Heart left ventricle (tissue), 16 donors: Measurements from ENCODE around the gene SLC27A2. TPM values are rescaled to one million over a fixed set of nuclear protein-coding genes. Genes with fewer than 3 reads are reported as not detected.

Source experiments
- ATAC-seq, 4 donors: fragments of 200-7000 bp; cut with Tn5 transposase; one replicate each; pipeline ENCODE4 v1.9.1; 2020 to 2022; ENCODE audit warnings: moderate library complexity in 4 of 4, mild to moderate bottlenecking in 3 of 4, moderate number of reproducible peaks in 1 of 4
- DNase-seq, 5 donors: peaks; one replicate each; pipeline ENCODE4 v3.0.0-alpha.2; 2020
- H3K27ac ChIP-seq, 12 donors: fragments of 200-600 bp; sonication (generic) in 4 of 12; one replicate each; pipeline versions ENCODE4 v1.5.0 to v1.8.0; 2016 to 2022; ENCODE audit warnings: mild to moderate bottlenecking in 2 of 12
- H3K27me3 ChIP-seq, 9 donors: fragments of 200-600 bp; sonication (generic) in 2 of 9; one replicate each; pipeline versions ENCODE4 v1.5.1 to v1.8.0; 2016 to 2022; ENCODE audit warnings: mild to moderate bottlenecking in 3 of 9
- H3K36me3 ChIP-seq, 9 donors: fragments of 200-600 bp; sonication (generic) in 2 of 9; one replicate each; pipeline versions ENCODE4 v1.5.0 to v1.8.0; 2018 to 2022; ENCODE audit warnings: mild to moderate bottlenecking in 2 of 9
- H3K4me1 ChIP-seq, 12 donors: fragments of 200-600 bp; sonication (generic) in 4 of 12; one replicate each; pipeline versions ENCODE4 v1.5.0 to v1.8.0; 2016 to 2022; ENCODE audit warnings: mild to moderate bottlenecking in 3 of 12
- H3K4me3 ChIP-seq, 12 donors: fragments of 200-600 bp; sonication (generic) in 4 of 12; one replicate each; pipeline versions ENCODE4 v1.5.0 to v1.8.0; 2017 to 2022; ENCODE audit warnings: mild to moderate bottlenecking in 9 of 12, moderate library complexity in 4 of 12
- H3K9me3 ChIP-seq, 12 donors: fragments of 200-600 bp; sonication (generic) in 4 of 12; one replicate each; pipeline versions ENCODE4 v1.5.0 to v1.8.0; 2016 to 2022; ENCODE audit warnings: mild to moderate bottlenecking in 1 of 12
- POLR2A ChIP-seq, 2 donors: fragments of 450-650 bp; IDR thresholded peaks; one replicate each; pipeline ENCODE4 v1.6.1; 2017; ENCODE audit warnings: antibody characterized with exemption in 2 of 2, mild to moderate bottlenecking in 2 of 2, moderate library complexity in 2 of 2
- WGBS, 4 donors: extraction: QIAGEN DNeasy Blood & Tissue Kit in 2 of 4; methylation state at CpG; one replicate each; pipeline versions ENCODE4 v1.1.5 to v1.1.7; 2013 to 2018; 5-methylcytosine and 5-hydroxymethylcytosine counted together
- intact Hi-C, 10 donors: fragments of 100-400 bp; cut with DNase I; formaldehyde crosslinking; loops; one replicate each; pipeline versions ENCODE4 v1.11.1 to v1.14.2; 2022
- polyA plus RNA-seq, 2 donors: library from polyadenylated mRNA; stranded (reverse); fragments of 200-250 nt; gene quantifications; one replicate each; pipeline ENCODE4 v1.2.3, GENCODE V29; 2013
- total RNA-seq, 9 donors: library from RNA; depleted of rRNA in 2 of 9; stranded (reverse); fragments of >200 nt in 2 of 9; fragmentation: NEBNext Ultra II Directional in 3 of 9; extraction: Animal tissue kit (Norgen Biotek cat#: 25700) in 3 of 9; gene quantifications; one replicate each; pipeline versions ENCODE4 v1.1.0 to v1.2.4, GENCODE V29; 2016 to 2023
- TF ChIP-seq, protein P1 (sequence below), 12 donors: fragments of 200-600 bp; sonication (generic) in 4 of 12; IDR thresholded peaks; one replicate each; pipeline versions ENCODE4 v1.5.0 to v1.8.0; 2018 to 2022; ENCODE audit warnings: antibody characterized with exemption in 12 of 12, mild to moderate bottlenecking in 5 of 12
- donor health status: ischemic (EF 13 %, LVEDD 7.1; RV severe dilation, severe dysfunction).
- donor health status: healthy with polysubstance abuse.
- donor health status: DM: no; HTN: yes; CAD: no.
- donor health status: DM: no; HTN: no; CAD: no.
- donor health status: ischemic (EF 25% LVEDD 6.9; RV normal size, moderate dysfunction).
- donor health status: ischemic (EF 25% LVEDD 5.7; RV mildly dilated, moderate dysfunction).
- donor health status: healthy.
- donor health status: DM: yes; HTN: yes; CAD: no.
- donor health status: ischemic (EF 35%, LVEDD 5.7; RV mildly dilated, moderate dysfunction).
- donor health status: nonischemic (EF 11% LVEDD 7.7; RV severe dilation, severe dysfunction).
- donor health status: DM: yes; HTN: yes; CAD: no.
- donor health status: PGD.
- donor health status: ischemic (EF 29% LVEDD 5.4; RV normal size, mild dysfunction).
- donor health status: nonischemic (EF 23%, LVEDD 6.1; RV moderate dilation, normal function).

Gene SLC27A2
- total and polyA plus RNA-seq, 11 donors, result 0.04 to 0.29 (median 0.12) TPM; not detected in 8

DNA sequence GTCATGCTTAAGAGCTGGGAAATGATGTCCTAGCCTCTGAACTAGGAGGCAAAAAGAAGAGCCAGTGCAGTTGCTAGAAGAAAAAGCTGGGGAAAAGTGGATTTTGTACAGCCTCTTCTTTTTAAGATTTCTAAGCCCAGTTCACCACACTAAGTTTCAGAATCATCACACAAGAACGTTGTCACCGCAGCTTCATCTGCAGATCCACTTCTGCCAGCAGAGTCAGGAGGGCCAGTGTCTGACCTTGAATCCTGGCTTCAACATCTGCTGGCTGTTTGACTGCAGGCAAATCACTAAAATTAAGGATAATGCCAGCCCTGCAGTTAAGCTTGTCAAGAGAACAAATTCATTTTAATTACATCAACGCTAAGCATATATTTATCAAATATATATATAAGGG lies 47.3 kb downstream of the SLC27A2 start:
- DNase-seq (no peak), ATAC-seq (no peak)
- TF ChIP-seq POLR2A (IDR thresholded peaks at IDR 0.05), result no peak
- TF ChIP-seq, protein P1, sequence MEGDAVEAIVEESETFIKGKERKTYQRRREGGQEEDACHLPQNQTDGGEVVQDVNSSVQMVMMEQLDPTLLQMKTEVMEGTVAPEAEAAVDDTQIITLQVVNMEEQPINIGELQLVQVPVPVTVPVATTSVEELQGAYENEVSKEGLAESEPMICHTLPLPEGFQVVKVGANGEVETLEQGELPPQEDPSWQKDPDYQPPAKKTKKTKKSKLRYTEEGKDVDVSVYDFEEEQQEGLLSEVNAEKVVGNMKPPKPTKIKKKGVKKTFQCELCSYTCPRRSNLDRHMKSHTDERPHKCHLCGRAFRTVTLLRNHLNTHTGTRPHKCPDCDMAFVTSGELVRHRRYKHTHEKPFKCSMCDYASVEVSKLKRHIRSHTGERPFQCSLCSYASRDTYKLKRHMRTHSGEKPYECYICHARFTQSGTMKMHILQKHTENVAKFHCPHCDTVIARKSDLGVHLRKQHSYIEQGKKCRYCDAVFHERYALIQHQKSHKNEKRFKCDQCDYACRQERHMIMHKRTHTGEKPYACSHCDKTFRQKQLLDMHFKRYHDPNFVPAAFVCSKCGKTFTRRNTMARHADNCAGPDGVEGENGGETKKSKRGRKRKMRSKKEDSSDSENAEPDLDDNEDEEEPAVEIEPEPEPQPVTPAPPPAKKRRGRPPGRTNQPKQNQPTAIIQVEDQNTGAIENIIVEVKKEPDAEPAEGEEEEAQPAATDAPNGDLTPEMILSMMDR (IDR thresholded peaks at IDR 0.05), result no peak
- Histone ChIP-seq H3K36me3 (no peaks in the 10 kb centered on the region), H3K27ac (no peak overlapping the region), H3K4me1 (no peaks in the 10 kb centered on the region), H3K27me3 (no peaks in the 10 kb centered on the region), H3K9me3 (no peaks in the 10 kb centered on the region), H3K4me3 (no peak overlapping the region)
- intact Hi-C loops, result no loop called here
- 59 to 83% (median 75%) methylated on average over 3 of the region's 3 CpGs for WGBS, 4 donors

DNA sequence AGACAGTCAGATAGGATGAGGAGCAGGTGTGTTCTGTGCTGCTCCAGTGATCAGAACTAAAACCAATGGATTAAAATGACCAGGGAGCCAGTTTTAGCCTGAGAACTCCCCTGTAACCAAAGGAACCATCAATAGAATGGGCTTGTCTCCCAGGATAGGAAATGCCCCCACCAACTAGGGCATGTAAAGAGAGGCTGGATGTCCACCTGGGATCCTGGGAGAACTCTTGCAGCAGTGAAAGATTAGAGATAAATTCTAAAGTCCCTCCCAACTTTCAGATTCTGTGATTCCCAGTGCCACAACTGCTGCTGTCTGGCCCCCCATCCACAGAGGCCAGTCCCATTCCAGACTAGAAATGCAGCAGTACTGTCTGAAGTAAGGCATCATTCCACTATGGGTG lies 49.8 kb downstream of the SLC27A2 start:
- H3K4me1 ChIP-seq, result no peaks in the 10 kb centered on the region
- H3K9me3 ChIP-seq, result no peaks in the 10 kb centered on the region
- DNase-seq, result no peak
- no peak for ATAC-seq
- no peak overlapping the region for H3K27ac ChIP-seq
- H3K27me3 ChIP-seq, result no peaks in the 10 kb centered on the region
- H3K36me3 ChIP-seq, result no peaks in the 10 kb centered on the region
- no peak for TF ChIP-seq POLR2A (IDR thresholded peaks at IDR 0.05)
- TF ChIP-seq, protein P1 (IDR thresholded peaks at IDR 0.05), result no peak
- intact Hi-C loops, result no loop called here
- H3K4me3 ChIP-seq, result no peak overlapping the region

DNA sequence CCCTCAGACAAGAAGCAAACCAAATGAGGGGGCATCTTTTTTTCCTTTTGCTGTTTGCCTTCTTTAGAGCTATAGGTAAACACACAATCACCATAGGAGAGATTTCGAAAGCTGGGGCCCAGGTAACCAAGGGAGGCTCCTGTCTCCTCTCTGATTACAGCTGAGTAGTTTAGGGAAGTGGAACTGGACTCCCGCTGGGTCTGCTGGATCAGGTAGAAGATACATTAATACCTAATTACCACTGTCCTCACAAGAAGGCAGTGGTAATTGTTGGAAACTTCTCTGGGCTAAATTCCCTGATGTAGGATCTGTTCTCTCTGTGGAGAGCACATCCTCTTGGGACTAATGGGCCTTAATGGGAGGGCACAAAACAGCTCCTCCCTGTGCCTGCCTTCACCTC lies 50.8 kb downstream of the SLC27A2 start:
- DNase-seq (no peak), ATAC-seq (no peak)
- Histone ChIP-seq H3K4me3 (no peak overlapping the region), H3K4me1 (no peaks in the 10 kb centered on the region), H3K36me3 (no peaks in the 10 kb centered on the region), H3K9me3 (no peaks in the 10 kb centered on the region), H3K27ac (no peak overlapping the region), H3K27me3 (no peaks in the 10 kb centered on the region)
- no peak for TF ChIP-seq POLR2A (IDR thresholded peaks at IDR 0.05)
- TF ChIP-seq, protein P1 (IDR thresholded peaks at IDR 0.05), result no peak
- 67 to 82% (median 79%) methylated on average over 1 to 2 of the region's 2 CpGs for WGBS, 4 donors
- intact Hi-C loops, result no loop called here

DNA sequence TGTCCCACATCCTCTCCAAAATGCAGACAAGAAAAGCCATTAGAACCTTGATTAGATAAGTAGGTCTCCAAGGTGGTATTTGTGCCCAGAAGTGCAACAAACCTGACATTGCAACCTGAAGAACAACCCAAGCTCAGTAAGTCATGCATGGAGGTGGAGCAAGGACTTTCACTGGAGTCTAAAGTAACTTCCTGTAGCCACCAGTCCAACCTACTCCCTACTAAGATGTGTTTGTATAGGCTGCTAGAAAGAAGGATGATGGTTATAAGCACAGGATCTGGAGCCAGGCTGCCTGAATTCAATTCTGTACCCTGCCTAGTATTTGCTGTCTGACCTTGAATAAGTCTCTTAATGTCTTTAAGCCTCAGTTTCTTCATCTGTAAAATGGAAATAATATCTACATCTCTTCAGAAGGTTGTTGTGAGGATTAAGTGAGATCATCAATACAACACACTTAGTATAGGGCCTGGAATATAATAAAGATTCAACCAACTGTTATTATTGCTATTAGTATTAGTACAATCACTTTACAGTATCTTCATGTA lies 51.3 kb downstream of the SLC27A2 start:
- no peaks in the 10 kb centered on the region for H3K27me3 ChIP-seq
- H3K4me1 ChIP-seq, result no peaks in the 10 kb centered on the region
- no peak for DNase-seq
- no peak overlapping the region for H3K27ac ChIP-seq
- H3K9me3 ChIP-seq, result no peaks in the 10 kb centered on the region
- no peak overlapping the region for H3K4me3 ChIP-seq
- H3K36me3 ChIP-seq, result no peaks in the 10 kb centered on the region
- no peak for ATAC-seq
- no peak for TF ChIP-seq POLR2A (IDR thresholded peaks at IDR 0.05)
- TF ChIP-seq, protein P1 (IDR thresholded peaks at IDR 0.05), result no peak
- intact Hi-C loops, result no loop called here
